ENCODE results near the gene MED13L.

Gene MED13L

GRCh38 chr12:116099652-116100432, 177.7 kb downstream of the MED13L start:
- H3K36me3 ChIP-seq (replicated peaks) = no peaks in the 10 kb centered on the region
- in situ Hi-C loops (cut with MboI; ENCODE audit: low sequenced_read_pairs) = no loop called here

GRCh38 chr12:116096874-116097273, 180.6 kb downstream of the MED13L start:
- Histone ChIP-seq H3K36me3 (replicated peaks) (no peaks in the 10 kb centered on the region), H3K4me1 (peaks cover 4% of the 10 kb centered on the region), H3K9me3 (no peaks in the 10 kb centered on the region), H3K4me3 (no peak overlapping the region), H3K27me3 (ENCODE audit: low read depth) (no peaks in the 10 kb centered on the region)
- in situ Hi-C loops (cut with MboI; ENCODE audit: low sequenced_read_pairs) = no loop called here
- DNase-seq (ENCODE audit: low spot score in 2 of 2) = no peak

More at GRCh38 chr12:116099652-116100432, 177.7 kb downstream of the MED13L start:
- Histone ChIP-seq H3K4me3 (no peak overlapping the region), H3K4me1 (peaks cover 7% of the 10 kb centered on the region), H3K9me3 (no peaks in the 10 kb centered on the region), H3K27me3 (ENCODE audit: low read depth) (no peaks in the 10 kb centered on the region)
- DNase-seq (ENCODE audit: low spot score in 2 of 2) = no peak

- in situ Hi-C loops (cut with MboI; ENCODE audit: low sequenced_read_pairs) = no loop called here
- no peak overlapping the region for H3K4me3 ChIP-seq
- no peaks in the 10 kb centered on the region for H3K36me3 ChIP-seq (replicated peaks)
- no peaks in the 10 kb centered on the region for H3K27me3 ChIP-seq (ENCODE audit: low read depth)
- no peak for DNase-seq (ENCODE audit: low spot score in 2 of 2)
- no peaks in the 10 kb centered on the region for H3K9me3 ChIP-seq
- H3K4me1 ChIP-seq = no peaks in the 10 kb centered on the region; the same call in 1 of the 2 replicates
Observed at GRCh38 chr12:116094475-116094874, 183.0 kb downstream of the MED13L start.

GRCh38 chr12:116093915-116094314, 183.6 kb downstream of the MED13L start:
- in situ Hi-C loops (cut with MboI; ENCODE audit: low sequenced_read_pairs) = no loop called here
- H3K9me3 ChIP-seq = no peaks in the 10 kb centered on the region
- no peak overlapping the region for H3K4me3 ChIP-seq
- no peaks in the 10 kb centered on the region for H3K4me1 ChIP-seq
- no peaks in the 10 kb centered on the region for H3K27me3 ChIP-seq (ENCODE audit: low read depth)
- DNase-seq (ENCODE audit: low spot score in 2 of 2) = no peak
- H3K36me3 ChIP-seq (replicated peaks) = no peaks in the 10 kb centered on the region

GRCh38 chr12:116092776-116093175, 184.7 kb downstream of the MED13L start:
- no peaks in the 10 kb centered on the region for H3K9me3 ChIP-seq
- H3K4me1 ChIP-seq = no peaks in the 10 kb centered on the region
- no peak for DNase-seq (ENCODE audit: low spot score in 2 of 2)
- no peak overlapping the region for H3K4me3 ChIP-seq
- no peaks in the 10 kb centered on the region for H3K27me3 ChIP-seq (ENCODE audit: low read depth)
- no peaks in the 10 kb centered on the region for H3K36me3 ChIP-seq (replicated peaks)
- in situ Hi-C loops (cut with MboI; ENCODE audit: low sequenced_read_pairs) = no loop called here

- H3K4me3 ChIP-seq = no peak overlapping the region
- no peak for DNase-seq (ENCODE audit: low spot score in 2 of 2)
- H3K9me3 ChIP-seq = no peaks in the 10 kb centered on the region
- H3K27me3 ChIP-seq (ENCODE audit: low read depth) = no peaks in the 10 kb centered on the region
- no peaks in the 10 kb centered on the region for H3K4me1 ChIP-seq
- in situ Hi-C loops (cut with MboI; ENCODE audit: low sequenced_read_pairs) = no loop called here
- H3K36me3 ChIP-seq (replicated peaks) = no peaks in the 10 kb centered on the region
Observed at GRCh38 chr12:116092162-116092561, 185.3 kb downstream of the MED13L start.

- H3K27me3 ChIP-seq (ENCODE audit: low read depth) = no peaks in the 10 kb centered on the region
- DNase-seq (ENCODE audit: low spot score in 2 of 2) = no peak
- H3K4me1 ChIP-seq = no peaks in the 10 kb centered on the region
- no peak overlapping the region for H3K4me3 ChIP-seq
- H3K9me3 ChIP-seq = no peaks in the 10 kb centered on the region
- in situ Hi-C loops (cut with MboI; ENCODE audit: low sequenced_read_pairs) = no loop called here
- H3K36me3 ChIP-seq (replicated peaks) = no peaks in the 10 kb centered on the region
Observed at GRCh38 chr12:116091579-116091978, 185.9 kb downstream of the MED13L start.

- in situ Hi-C loops (cut with MboI; ENCODE audit: low sequenced_read_pairs) = no loop called here
- no peaks in the 10 kb centered on the region for H3K9me3 ChIP-seq
- no peak for DNase-seq (ENCODE audit: low spot score in 2 of 2)
- H3K4me3 ChIP-seq = no peak overlapping the region
- H3K36me3 ChIP-seq (replicated peaks) = no peaks in the 10 kb centered on the region
- no peaks in the 10 kb centered on the region for H3K4me1 ChIP-seq
- H3K27me3 ChIP-seq (ENCODE audit: low read depth) = no peaks in the 10 kb centered on the region
Observed at GRCh38 chr12:116090516-116090915, 187.0 kb downstream of the MED13L start.

GRCh38 chr12:116089080-116089479, 188.4 kb downstream of the MED13L start:
- in situ Hi-C loops (cut with MboI; ENCODE audit: low sequenced_read_pairs) = no loop called here
- H3K36me3 ChIP-seq (replicated peaks) = no peaks in the 10 kb centered on the region
- H3K4me3 ChIP-seq = no peak overlapping the region
- H3K9me3 ChIP-seq = no peaks in the 10 kb centered on the region
- H3K27me3 ChIP-seq (ENCODE audit: low read depth) = no peaks in the 10 kb centered on the region
- H3K4me1 ChIP-seq = no peaks in the 10 kb centered on the region
- no peak for DNase-seq (ENCODE audit: low spot score in 2 of 2)

- Histone ChIP-seq H3K4me3 (no peak overlapping the region), H3K36me3 (replicated peaks) (no peaks in the 10 kb centered on the region), H3K9me3 (no peaks in the 10 kb centered on the region), H3K4me1 (no peaks in the 10 kb centered on the region), H3K27me3 (ENCODE audit: low read depth) (no peaks in the 10 kb centered on the region)
- in situ Hi-C loops (cut with MboI; ENCODE audit: low sequenced_read_pairs) = no loop called here
- DNase-seq (ENCODE audit: low spot score in 2 of 2) = no peak
Observed at GRCh38 chr12:116087962-116088361, 189.5 kb downstream of the MED13L start.

GRCh38 chr12:116087399-116087798, 190.1 kb downstream of the MED13L start:
- Histone ChIP-seq H3K36me3 (replicated peaks) (no peaks in the 10 kb centered on the region), H3K4me3 (no peak overlapping the region), H3K27me3 (ENCODE audit: low read depth) (no peaks in the 10 kb centered on the region), H3K4me1 (no peaks in the 10 kb centered on the region), H3K9me3 (no peaks in the 10 kb centered on the region)
- in situ Hi-C loops (cut with MboI; ENCODE audit: low sequenced_read_pairs) = no loop called here
- DNase-seq (ENCODE audit: low spot score in 2 of 2) = no peak

GRCh38 chr12:116080415-116080814, 197.1 kb downstream of the MED13L start:
- Histone ChIP-seq H3K9me3 (no peaks in the 10 kb centered on the region), H3K4me1 (peaks cover 28% of the 10 kb centered on the region), H3K4me3 (no peak overlapping the region), H3K36me3 (replicated peaks) (no peaks in the 10 kb centered on the region), H3K27me3 (ENCODE audit: low read depth) (no peaks in the 10 kb centered on the region)
- in situ Hi-C loops (cut with MboI; ENCODE audit: low sequenced_read_pairs) = no loop called here
- DNase-seq (ENCODE audit: low spot score in 2 of 2) = no peak

GRCh38 chr12:116078396-116078795, 199.1 kb downstream of the MED13L start:
- Histone ChIP-seq H3K9me3 (no peaks in the 10 kb centered on the region), H3K27me3 (ENCODE audit: low read depth) (no peaks in the 10 kb centered on the region), H3K4me1 (peaks cover 39% of the 10 kb centered on the region), H3K4me3 (no peak overlapping the region), H3K36me3 (replicated peaks) (no peaks in the 10 kb centered on the region)
- DNase-seq (ENCODE audit: low spot score in 2 of 2) = no peak
- in situ Hi-C loops (cut with MboI; ENCODE audit: low sequenced_read_pairs) = no loop called here

- DNase-seq (ENCODE audit: low spot score in 2 of 2) = peak; percentile 33 to 94
- Histone ChIP-seq H3K27me3 (ENCODE audit: low read depth) (no peaks in the 10 kb centered on the region), H3K9me3 (no peaks in the 10 kb centered on the region), H3K4me1 (peaks cover 39% of the 10 kb centered on the region), H3K4me3 (no peak overlapping the region), H3K36me3 (replicated peaks) (no peaks in the 10 kb centered on the region)
- in situ Hi-C loops (cut with MboI; ENCODE audit: low sequenced_read_pairs) = no loop called here
Observed at GRCh38 chr12:116077431-116077830, 200.1 kb downstream of the MED13L start.

- Histone ChIP-seq H3K4me1 (peaks cover 43% of the 10 kb centered on the region), H3K27me3 (ENCODE audit: low read depth) (no peaks in the 10 kb centered on the region), H3K9me3 (no peaks in the 10 kb centered on the region), H3K4me3 (no peak overlapping the region), H3K36me3 (replicated peaks) (no peaks in the 10 kb centered on the region)
- in situ Hi-C loops (cut with MboI; ENCODE audit: low sequenced_read_pairs) = no loop called here
- DNase-seq (ENCODE audit: low spot score in 2 of 2) = no peak
Observed at GRCh38 chr12:116076399-116076798, 201.1 kb downstream of the MED13L start.
